ENCODE data around the gene PIP5K1B.

The PIP5K1B gene

DNA sequence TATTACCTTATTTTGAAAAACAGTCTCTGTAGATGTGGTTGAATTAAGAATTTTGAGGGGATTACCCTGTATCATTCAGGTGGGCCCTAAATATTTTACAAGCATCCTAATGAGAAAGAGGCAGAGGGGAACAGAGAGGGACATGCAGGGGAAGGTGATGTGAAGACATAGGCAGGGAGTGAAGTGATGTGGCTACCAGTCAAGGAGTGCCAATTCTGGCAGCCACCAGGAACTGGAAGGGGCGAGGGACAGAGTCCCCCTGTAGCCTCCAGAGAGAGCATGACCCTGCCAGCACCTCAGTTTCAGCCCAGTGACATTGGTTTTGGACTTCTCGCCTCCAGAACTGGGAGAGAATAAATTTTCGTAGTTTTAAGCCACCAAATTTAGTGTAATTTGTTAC is 44.1 kb downstream of the PIP5K1B start:
- TF ChIP-seq SIN3A (IDR thresholded peaks at IDR 0.05; ENCODE audit: borderline replicate concordance, insufficient read depth, low read length): no peak
- TF ChIP-seq REST (IDR thresholded peaks at IDR 0.05; ENCODE audit: insufficient read depth in 1 of 2, low read depth in 2 of 2, low read length in 2 of 2): no peak
- TF ChIP-seq TAF1 (IDR thresholded peaks at IDR 0.05; ENCODE audit: borderline replicate concordance, insufficient read depth, low read length): no peak
- TF ChIP-seq FOXP2 (optimal IDR thresholded peaks at IDR 0.05; ENCODE audit: borderline replicate concordance, extremely low read depth, extremely low read length, insufficient read depth): no peak

DNA sequence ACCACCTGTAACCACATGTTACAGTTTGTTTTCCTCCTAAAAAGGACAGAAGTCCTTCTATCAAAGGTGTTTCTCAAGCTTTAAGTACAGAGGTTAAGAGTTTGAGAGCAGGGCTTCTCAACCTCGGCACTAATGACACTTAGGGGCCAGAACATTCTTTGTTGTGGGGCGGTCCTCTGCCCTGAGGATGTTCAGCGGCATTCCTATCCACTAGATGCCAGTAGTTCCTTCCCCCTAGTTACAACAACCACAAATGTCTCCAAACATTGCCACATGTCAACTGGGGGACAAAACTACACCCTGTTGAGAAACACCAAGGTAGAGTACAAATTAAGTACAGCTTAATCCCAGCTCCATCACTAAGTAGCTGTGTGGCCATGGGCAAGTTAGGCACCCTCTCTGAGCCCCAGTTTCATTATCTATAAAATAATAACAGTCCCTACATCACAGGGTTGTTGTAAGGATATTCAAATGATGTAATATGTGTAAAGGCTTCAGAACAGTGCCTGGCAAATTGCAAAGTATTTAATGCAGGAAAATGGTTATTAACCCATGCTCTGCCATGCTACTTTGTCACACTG is 44.6 kb downstream of the PIP5K1B start:
- TF ChIP-seq SIN3A (IDR thresholded peaks at IDR 0.05; ENCODE audit: borderline replicate concordance, insufficient read depth, low read length): no peak
- no peak for TF ChIP-seq FOXP2 (optimal IDR thresholded peaks at IDR 0.05; ENCODE audit: borderline replicate concordance, extremely low read depth, extremely low read length, insufficient read depth)
- TF ChIP-seq TAF1 (IDR thresholded peaks at IDR 0.05; ENCODE audit: borderline replicate concordance, insufficient read depth, low read length): no peak
- TF ChIP-seq REST (IDR thresholded peaks at IDR 0.05; ENCODE audit: insufficient read depth in 1 of 2, low read depth in 2 of 2, low read length in 2 of 2): no peak

DNA sequence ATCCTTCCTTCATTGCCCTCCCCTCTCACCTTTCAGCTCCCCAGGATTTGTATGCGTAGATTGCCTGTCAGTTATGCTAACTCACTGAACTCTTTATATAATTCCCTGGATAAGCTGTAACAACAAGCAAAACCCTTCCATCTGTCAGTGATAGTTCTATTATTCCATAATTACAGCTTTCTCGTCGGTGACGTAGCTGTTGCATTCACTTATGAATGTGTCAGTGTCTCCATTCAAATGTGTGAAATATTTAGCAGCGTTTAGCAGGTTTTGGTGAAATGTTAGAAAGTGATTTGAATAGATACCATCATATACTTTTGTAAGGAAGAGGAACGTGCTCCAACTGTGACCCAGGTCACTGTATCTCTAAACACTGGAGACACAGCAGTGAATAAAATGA is 45.2 kb downstream of the PIP5K1B start:
- TF ChIP-seq TAF1 (IDR thresholded peaks at IDR 0.05; ENCODE audit: borderline replicate concordance, insufficient read depth, low read length): no peak
- TF ChIP-seq FOXP2 (optimal IDR thresholded peaks at IDR 0.05; ENCODE audit: borderline replicate concordance, extremely low read depth, extremely low read length, insufficient read depth): no peak
- no peak for TF ChIP-seq REST (IDR thresholded peaks at IDR 0.05; ENCODE audit: insufficient read depth in 1 of 2, low read depth in 2 of 2, low read length in 2 of 2)
- TF ChIP-seq SIN3A (IDR thresholded peaks at IDR 0.05; ENCODE audit: borderline replicate concordance, insufficient read depth, low read length): no peak
- no peak for TF ChIP-seq POLR2AphosphoS5 (IDR thresholded peaks at IDR 0.05; ENCODE audit: low read depth, low read length)

DNA sequence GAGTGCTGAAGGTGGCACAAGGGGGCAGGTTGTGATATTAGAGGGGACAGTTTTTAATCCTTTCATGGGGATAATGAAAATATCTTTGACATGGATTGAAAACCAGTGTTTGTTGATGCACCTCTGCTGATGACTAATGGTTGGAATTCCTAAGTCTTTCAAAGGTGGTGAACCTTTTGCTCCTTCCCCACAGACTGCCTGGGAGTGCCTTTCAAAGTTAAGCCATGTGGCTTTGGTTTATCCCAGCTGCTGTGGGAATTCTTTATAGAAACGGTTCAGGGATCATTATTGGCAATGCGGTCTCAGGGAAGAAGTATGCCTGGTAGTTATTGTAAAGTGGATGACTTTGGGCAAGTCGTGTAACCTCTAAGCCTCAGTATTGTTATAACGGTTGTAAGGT is 45.7 kb downstream of the PIP5K1B start:
- TF ChIP-seq SIN3A (IDR thresholded peaks at IDR 0.05; ENCODE audit: borderline replicate concordance, insufficient read depth, low read length) (no peak), POLR2AphosphoS5 (IDR thresholded peaks at IDR 0.05; ENCODE audit: low read depth, low read length) (no peak), REST (IDR thresholded peaks at IDR 0.05; ENCODE audit: insufficient read depth in 1 of 2, low read depth in 2 of 2, low read length in 2 of 2) (no peak), FOXP2 (optimal IDR thresholded peaks at IDR 0.05; ENCODE audit: borderline replicate concordance, extremely low read depth, extremely low read length, insufficient read depth) (no peak), TAF1 (IDR thresholded peaks at IDR 0.05; ENCODE audit: borderline replicate concordance, insufficient read depth, low read length) (no peak)

GRCh38 chr9:68751556-68751955 is 46.5 kb downstream of the PIP5K1B start:
- no peak for TF ChIP-seq TAF1 (IDR thresholded peaks at IDR 0.05; ENCODE audit: borderline replicate concordance, insufficient read depth, low read length)
- TF ChIP-seq REST (IDR thresholded peaks at IDR 0.05; ENCODE audit: insufficient read depth in 1 of 2, low read depth in 2 of 2, low read length in 2 of 2): no peak
- no peak for TF ChIP-seq POLR2AphosphoS5 (IDR thresholded peaks at IDR 0.05; ENCODE audit: low read depth, low read length)
- no peak for TF ChIP-seq FOXP2 (optimal IDR thresholded peaks at IDR 0.05; ENCODE audit: borderline replicate concordance, extremely low read depth, extremely low read length, insufficient read depth)
- TF ChIP-seq SIN3A (IDR thresholded peaks at IDR 0.05; ENCODE audit: borderline replicate concordance, insufficient read depth, low read length): no peak

Measured in PFSK-1 (cell line).